ENCODE data around the gene PAX8.

Gene PAX8

DNA sequence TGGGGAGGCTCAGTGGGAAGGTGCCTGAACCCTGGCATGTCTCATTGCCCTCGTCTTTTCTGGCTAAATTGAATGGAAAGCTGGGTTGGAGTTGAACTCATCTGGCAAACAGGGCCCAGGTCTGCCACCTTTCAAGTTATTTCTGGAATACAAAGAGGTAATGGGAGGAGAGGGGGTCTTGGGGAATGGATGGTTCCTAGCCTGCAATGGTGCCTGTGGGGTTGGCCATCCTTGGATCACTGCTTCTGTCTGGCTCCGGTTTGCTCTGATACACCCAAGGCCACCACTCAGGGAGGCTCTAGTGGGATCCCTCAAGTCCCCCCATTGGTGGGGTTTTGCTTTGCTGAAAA is 59.7 kb downstream of the PAX8 start:
- TF ChIP-seq OSR1 (CRISPR knock-in tag; IDR thresholded peaks at IDR 0.05), result no peak
- TF ChIP-seq GLIS3 (CRISPR knock-in tag; IDR thresholded peaks at IDR 0.05), result no peak
- no peak for TF ChIP-seq PPARA (CRISPR knock-in tag; IDR thresholded peaks at IDR 0.05; ENCODE audit: borderline replicate concordance)
- TF ChIP-seq CSDC2 (CRISPR knock-in tag; IDR thresholded peaks at IDR 0.05), result no peak
- TF ChIP-seq ZNF565 (CRISPR knock-in tag; conservative IDR thresholded peaks at IDR 0.05; ENCODE audit: low read depth), result no peak
- no peak for TF ChIP-seq TCF4 (CRISPR knock-in tag; IDR thresholded peaks at IDR 0.05; ENCODE audit: borderline replicate concordance)
- no peak for TF ChIP-seq ZC3H10 (CRISPR knock-in tag; IDR thresholded peaks at IDR 0.05)
- TF ChIP-seq ARNTL (CRISPR knock-in tag; IDR thresholded peaks at IDR 0.05; ENCODE audit: borderline replicate concordance, low read depth), result no peak
- no peak for TF ChIP-seq ZNF70 (CRISPR knock-in tag; IDR thresholded peaks at IDR 0.05)
- no peak for TF ChIP-seq ZNF8 (CRISPR knock-in tag; IDR thresholded peaks at IDR 0.05)
- no peak for TF ChIP-seq SNAI2 (CRISPR knock-in tag; IDR thresholded peaks at IDR 0.05)
- TF ChIP-seq ISL1 (CRISPR knock-in tag; IDR thresholded peaks at IDR 0.05), result no peak
- TF ChIP-seq TOX (CRISPR knock-in tag; IDR thresholded peaks at IDR 0.05; ENCODE audit: borderline replicate concordance), result no peak
- TF ChIP-seq POU6F1 (CRISPR knock-in tag; IDR thresholded peaks at IDR 0.05; ENCODE audit: borderline replicate concordance, low read depth), result no peak
- no peak for TF ChIP-seq ZFP30 (CRISPR knock-in tag; IDR thresholded peaks at IDR 0.05)
- TF ChIP-seq CREB5 (CRISPR knock-in tag; IDR thresholded peaks at IDR 0.05; ENCODE audit: low read depth), result no peak
- TF ChIP-seq TSHZ2 (CRISPR knock-in tag; IDR thresholded peaks at IDR 0.05), result no peak
- TF ChIP-seq PATZ1 (CRISPR knock-in tag; IDR thresholded peaks at IDR 0.05; ENCODE audit: borderline replicate concordance), result no peak
- TF ChIP-seq, protein P1, sequence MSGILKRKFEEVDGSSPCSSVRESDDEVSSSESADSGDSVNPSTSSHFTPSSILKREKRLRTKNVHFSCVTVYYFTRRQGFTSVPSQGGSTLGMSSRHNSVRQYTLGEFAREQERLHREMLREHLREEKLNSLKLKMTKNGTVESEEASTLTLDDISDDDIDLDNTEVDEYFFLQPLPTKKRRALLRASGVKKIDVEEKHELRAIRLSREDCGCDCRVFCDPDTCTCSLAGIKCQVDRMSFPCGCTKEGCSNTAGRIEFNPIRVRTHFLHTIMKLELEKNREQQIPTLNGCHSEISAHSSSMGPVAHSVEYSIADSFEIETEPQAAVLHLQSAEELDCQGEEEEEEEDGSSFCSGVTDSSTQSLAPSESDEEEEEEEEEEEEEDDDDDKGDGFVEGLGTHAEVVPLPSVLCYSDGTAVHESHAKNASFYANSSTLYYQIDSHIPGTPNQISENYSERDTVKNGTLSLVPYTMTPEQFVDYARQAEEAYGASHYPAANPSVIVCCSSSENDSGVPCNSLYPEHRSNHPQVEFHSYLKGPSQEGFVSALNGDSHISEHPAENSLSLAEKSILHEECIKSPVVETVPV (CRISPR knock-in tag; IDR thresholded peaks at IDR 0.05), result no peak
- no peak for ATAC-seq

DNA sequence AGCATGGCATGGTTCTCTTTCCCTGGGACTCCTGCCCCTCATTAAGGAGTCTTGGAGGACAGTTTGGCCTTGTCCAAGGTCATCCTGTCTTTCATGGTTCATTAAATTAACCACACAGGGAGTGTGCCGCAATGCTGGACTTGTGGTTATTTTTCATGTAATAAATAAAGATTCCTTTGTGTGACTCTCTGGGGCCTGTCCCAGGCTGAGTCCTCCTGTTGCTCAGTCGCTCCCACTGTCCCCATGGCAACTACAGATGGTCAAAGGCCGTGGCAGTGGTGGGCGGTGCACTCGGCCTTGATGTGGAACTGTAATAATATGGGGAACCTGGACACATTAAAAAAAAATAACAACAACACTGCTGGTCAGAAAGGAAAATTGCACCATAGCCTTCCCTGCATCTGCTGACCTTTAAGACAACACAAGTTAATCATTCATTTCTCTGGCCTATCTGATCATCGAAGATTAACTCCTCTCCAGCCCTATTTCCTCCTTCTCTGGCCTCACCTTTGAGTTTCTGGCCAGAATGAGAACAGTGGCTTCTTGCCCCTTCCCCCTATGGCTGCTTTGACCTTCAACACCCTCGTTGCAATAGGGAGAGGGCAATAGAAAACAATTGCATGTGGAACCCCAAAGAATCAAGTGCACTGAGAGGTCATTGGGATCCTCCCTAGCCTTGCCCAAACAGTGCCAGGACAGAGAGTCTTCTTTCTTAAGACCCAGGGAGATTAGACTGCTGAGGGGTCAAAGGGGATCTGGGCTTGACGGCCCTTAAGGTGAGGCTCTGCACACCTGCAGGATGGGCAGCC is 60.2 kb downstream of the PAX8 start:
- TF ChIP-seq ESRRG (CRISPR knock-in tag; IDR thresholded peaks at IDR 0.05) (no peak), OSR1 (CRISPR knock-in tag; IDR thresholded peaks at IDR 0.05) (no peak), ZNF8 (CRISPR knock-in tag; IDR thresholded peaks at IDR 0.05) (no peak), BACH2 (CRISPR knock-in tag; IDR thresholded peaks at IDR 0.05; ENCODE audit: borderline replicate concordance) (no peak), ZC3H10 (CRISPR knock-in tag; IDR thresholded peaks at IDR 0.05) (no peak), POU6F1 (CRISPR knock-in tag; IDR thresholded peaks at IDR 0.05; ENCODE audit: borderline replicate concordance, low read depth) (no peak), ZNF70 (CRISPR knock-in tag; IDR thresholded peaks at IDR 0.05) (no peak), TCF4 (CRISPR knock-in tag; IDR thresholded peaks at IDR 0.05; ENCODE audit: borderline replicate concordance) (no peak)

More for the DNA sequence above, 60.2 kb downstream of the PAX8 start:
- ATAC-seq, result no peak
